HG03280 (cell line): ENCODE data around the gene ITPKB.
"Not testable (repeated sequence)": the region's sequence is repeated elsewhere in the genome, so short reads cannot be mapped to it uniquely, and the experiment has no call there.

Source experiments
- ATAC-seq: cut with Tn5 transposase; IDR thresholded peaks from one replicate; pipeline ENCODE4 v1.9.1; 2021; ENCODE audit warnings: mild to moderate bottlenecking, moderate library complexity; ENCODE audit not compliant: unreplicated experiment

ITPKB gene

DNA sequence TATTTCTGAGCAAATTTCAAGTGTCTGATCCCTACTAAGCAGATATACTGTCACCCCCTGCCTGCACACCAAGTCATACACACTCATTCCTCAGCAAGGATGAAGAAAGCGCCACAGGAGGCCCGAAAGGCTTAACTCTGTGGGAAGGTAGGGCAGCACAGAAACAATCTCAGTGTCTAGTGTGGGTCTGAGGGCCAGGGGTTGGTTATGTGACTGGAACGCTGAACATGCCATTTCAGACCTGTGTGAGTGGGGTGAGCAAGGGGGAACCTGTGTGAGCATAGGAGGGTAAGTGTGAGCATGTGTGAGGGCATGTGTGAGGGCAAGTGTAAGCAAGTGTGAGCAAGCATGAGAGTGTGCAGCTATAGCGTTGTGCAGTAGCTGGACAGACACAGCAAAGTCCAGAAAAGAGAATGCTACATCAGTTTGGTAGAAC lies 6.2 kb downstream of the ITPKB start:
- ATAC-seq: no peak

DNA sequence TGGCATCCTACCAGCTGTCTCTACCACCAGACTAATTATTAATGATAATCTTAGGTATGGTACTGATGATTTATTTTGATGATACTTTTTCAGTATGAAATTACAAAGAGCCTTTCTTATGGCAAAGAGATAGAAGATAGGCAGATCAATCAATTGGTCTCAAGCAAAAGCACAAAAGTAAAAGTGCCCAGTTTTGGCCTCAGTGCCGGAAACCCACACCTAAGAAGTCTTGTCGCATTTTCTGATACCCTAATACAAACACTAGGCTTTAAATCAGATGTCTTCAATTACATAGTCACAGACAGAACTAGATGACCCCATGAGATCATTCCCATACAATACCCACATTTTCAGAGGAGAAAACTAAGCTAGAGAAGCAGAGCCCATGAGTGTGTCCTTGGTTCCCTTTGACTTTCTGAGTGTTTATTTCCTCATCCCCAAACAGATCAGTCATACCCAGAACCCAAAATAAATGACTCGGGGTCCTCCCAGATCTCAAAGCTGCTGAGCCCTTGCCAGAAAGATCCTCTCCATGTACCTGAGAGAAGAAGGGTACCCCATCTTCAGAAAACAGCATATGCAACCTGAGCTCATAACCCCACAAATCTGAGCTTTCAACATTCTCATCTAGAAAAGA lies 7.7 kb downstream of the ITPKB start:
- ATAC-seq: no peak

DNA sequence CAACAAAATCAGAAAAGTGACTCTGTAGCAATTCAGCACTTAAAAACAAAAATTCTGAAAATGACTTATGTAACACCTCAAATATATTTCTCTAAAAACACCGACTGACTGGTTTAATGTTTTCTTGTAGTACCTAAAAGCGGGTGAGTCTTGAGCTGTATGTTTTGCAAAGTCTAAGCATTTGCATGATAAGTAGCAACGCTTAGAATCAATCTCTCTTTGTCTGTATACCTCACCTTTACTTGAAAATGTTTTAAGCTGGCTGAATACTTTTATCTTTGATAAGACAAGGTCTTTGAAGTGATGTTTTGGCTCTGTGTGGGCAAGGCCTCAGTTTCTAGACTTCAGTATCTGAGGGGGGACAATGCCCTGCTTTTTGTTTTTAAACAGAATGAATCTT lies 8.2 kb downstream of the ITPKB start:
- ATAC-seq: no peak

GRCh38 chr1:226730071-226730470 lies 9.0 kb downstream of the ITPKB start:
- ATAC-seq: no peak

GRCh38 chr1:226728448-226728847 lies 10.6 kb downstream of the ITPKB start:
- ATAC-seq: no peak

DNA sequence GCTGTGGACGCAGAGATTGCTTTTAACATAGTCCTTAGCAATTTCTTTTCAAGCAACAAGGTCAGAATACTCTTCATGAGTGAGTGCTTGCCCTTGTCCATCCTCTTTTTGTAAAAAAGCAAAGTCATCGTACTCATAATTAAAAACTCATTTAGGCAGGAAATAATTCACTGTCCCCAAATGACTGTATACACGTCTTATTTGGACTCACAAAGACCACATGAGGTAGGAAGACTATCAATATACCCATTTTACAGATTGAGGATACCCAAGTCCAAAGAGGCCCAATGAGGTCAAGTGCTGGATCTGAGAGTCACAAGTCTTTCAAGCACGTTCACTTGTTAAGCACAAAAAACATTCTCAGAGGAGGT lies 13.2 kb downstream of the ITPKB start:
- ATAC-seq: no peak

GRCh38 chr1:226723657-226724532 lies 15.2 kb downstream of the ITPKB start:
- ATAC-seq: no peak

GRCh38 chr1:226722901-226723656 lies 16.0 kb downstream of the ITPKB start:
- ATAC-seq: no peak

GRCh38 chr1:226722240-226722900 lies 16.7 kb downstream of the ITPKB start:
- ATAC-seq: no peak

- ATAC-seq: not testable (repeated sequence)
Measured at GRCh38 chr1:226720574-226720973, 18.5 kb downstream of the ITPKB start.

GRCh38 chr1:226719596-226720387 lies 19.3 kb downstream of the ITPKB start:
- no peak for ATAC-seq

- no peak for ATAC-seq
Measured at GRCh38 chr1:226717256-226717909, 21.7 kb downstream of the ITPKB start.

- ATAC-seq: no peak
Measured at GRCh38 chr1:226716577-226716976, 22.5 kb downstream of the ITPKB start.

GRCh38 chr1:226714148-226714547 lies 24.9 kb downstream of the ITPKB start:
- no peak for ATAC-seq

- ATAC-seq: no peak
Measured at GRCh38 chr1:226712742-226713419, 26.2 kb downstream of the ITPKB start.

GRCh38 chr1:226711976-226712741 lies 26.9 kb downstream of the ITPKB start:
- ATAC-seq: peak; percentile 72

- ATAC-seq: no peak
Measured at GRCh38 chr1:226710501-226710900, 28.6 kb downstream of the ITPKB start.

DNA sequence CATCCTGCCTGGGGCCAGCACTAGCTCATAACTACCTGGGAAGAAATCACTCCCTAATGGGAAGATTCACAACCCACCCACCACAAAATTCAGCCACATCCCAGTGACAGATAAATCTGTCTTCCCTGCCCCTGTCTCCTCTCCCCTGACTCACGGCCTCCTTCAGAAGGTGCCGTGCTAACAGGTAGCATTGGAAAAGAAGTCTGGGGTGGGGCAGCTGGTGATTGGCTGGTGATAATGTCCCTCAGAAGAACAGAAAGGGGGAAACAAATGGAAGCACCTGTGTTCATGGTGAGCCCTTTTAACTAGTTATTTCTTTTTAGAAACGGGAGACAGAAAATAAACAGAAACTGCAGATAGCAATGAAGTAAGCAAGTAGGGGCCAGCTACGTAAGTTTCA lies 29.1 kb downstream of the ITPKB start:
- no peak for ATAC-seq
